AG09319 (cell line): ENCODE data around the gene NT5M.
"Not testable (repeated sequence)": the region's sequence is repeated elsewhere in the genome, so short reads cannot be mapped to it uniquely, and the experiment has no call there.

Experiments
- DNase-seq: peaks from one replicate; pipeline ENCODE4 v3.0.0-alpha.2; 2010; ENCODE audit warnings: low read depth; ENCODE audit errors: extremely low read depth
- TF ChIP-seq, protein P1 (sequence below): IDR thresholded peaks from 2 replicates; pipeline ENCODE4 v1.5.1; 2011; ENCODE audit warnings: low read depth, mild to moderate bottlenecking, inconsistent platforms, low read length, moderate library complexity

NT5M gene

DNA sequence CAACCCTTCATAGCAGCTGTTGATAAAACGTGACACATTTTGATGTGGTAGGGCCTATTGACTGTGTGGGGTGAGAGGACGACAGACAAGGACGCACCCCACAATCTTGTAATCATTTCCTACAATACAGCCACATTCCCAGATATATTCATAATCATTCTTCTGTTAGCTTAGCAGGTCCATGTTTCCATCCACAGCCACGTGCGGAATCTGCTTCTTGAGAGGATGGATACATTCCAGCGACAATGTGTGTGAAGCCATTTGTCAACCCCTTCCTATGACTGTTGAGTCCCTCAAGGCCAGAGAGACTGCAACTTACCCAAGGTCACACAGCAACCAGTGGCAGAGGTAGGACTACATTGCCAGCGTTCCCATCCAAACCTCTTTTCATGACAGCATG, 13.5 kb upstream of the NT5M start:
- TF ChIP-seq, protein P1, sequence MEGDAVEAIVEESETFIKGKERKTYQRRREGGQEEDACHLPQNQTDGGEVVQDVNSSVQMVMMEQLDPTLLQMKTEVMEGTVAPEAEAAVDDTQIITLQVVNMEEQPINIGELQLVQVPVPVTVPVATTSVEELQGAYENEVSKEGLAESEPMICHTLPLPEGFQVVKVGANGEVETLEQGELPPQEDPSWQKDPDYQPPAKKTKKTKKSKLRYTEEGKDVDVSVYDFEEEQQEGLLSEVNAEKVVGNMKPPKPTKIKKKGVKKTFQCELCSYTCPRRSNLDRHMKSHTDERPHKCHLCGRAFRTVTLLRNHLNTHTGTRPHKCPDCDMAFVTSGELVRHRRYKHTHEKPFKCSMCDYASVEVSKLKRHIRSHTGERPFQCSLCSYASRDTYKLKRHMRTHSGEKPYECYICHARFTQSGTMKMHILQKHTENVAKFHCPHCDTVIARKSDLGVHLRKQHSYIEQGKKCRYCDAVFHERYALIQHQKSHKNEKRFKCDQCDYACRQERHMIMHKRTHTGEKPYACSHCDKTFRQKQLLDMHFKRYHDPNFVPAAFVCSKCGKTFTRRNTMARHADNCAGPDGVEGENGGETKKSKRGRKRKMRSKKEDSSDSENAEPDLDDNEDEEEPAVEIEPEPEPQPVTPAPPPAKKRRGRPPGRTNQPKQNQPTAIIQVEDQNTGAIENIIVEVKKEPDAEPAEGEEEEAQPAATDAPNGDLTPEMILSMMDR, result no peak
- DNase-seq, result no peak

DNA sequence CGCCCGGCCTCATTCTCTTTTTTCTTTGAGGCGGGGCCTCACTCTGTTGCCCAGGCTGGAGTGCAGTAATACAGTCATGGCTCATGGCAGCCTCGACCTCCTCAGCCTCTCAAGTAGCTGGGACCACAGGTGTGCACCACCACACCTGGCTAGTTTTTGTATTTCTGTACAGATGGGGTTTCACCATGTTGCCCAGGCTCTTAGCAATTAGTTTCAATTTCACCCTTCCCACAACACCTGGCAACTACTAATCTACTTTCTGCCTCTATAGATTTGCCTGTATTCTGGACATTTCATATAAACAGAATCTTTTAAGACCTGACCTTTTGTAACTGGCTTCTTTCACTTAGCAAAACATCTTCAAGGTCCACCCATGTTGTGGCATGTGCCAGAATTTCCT, 8.0 kb upstream of the NT5M start:
- DNase-seq, result no peak

DNA sequence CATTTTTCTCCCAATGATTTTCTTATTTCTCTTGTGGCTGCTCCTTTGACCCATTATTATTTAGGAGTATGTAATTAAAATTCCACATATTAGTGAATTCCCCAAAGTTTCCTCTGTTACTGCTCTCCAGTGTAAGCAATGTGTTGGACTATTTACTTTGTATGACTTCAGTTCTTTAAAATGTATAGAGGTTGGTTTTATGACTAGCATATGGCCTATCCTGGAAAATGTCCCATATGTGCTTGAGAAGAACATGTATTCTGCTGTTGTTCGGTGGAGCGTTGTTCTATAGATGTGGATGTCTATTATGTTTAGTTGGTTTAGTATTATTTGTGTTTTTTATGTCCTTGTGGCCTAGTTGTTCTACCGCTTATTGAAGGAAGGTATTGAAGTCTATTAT, 6.0 kb upstream of the NT5M start:
- TF ChIP-seq, protein P1, result no peak
- no peak for DNase-seq

More for the DNA sequence above, 8.0 kb upstream of the NT5M start:
- TF ChIP-seq, protein P1, result no peak

DNA sequence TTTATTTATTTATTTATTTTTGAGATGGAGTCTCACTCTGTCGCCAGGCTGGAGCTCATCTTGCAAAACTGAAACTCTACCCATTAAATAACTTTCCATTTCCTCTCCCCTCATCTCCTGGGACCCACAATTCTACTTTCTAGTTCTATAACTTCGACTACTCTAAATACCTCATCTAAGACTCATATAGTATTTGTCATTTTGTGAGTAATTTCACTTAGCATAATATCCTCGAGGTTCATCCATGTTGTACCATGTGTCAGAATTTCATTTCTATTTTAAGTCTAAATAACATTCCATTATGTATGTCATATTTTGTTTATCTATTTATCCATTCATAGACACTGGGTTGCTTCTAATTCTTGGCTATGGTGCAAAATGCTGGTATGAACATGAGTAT, 5.1 kb upstream of the NT5M start:
- no peak for DNase-seq
- TF ChIP-seq, protein P1, result no peak

DNA sequence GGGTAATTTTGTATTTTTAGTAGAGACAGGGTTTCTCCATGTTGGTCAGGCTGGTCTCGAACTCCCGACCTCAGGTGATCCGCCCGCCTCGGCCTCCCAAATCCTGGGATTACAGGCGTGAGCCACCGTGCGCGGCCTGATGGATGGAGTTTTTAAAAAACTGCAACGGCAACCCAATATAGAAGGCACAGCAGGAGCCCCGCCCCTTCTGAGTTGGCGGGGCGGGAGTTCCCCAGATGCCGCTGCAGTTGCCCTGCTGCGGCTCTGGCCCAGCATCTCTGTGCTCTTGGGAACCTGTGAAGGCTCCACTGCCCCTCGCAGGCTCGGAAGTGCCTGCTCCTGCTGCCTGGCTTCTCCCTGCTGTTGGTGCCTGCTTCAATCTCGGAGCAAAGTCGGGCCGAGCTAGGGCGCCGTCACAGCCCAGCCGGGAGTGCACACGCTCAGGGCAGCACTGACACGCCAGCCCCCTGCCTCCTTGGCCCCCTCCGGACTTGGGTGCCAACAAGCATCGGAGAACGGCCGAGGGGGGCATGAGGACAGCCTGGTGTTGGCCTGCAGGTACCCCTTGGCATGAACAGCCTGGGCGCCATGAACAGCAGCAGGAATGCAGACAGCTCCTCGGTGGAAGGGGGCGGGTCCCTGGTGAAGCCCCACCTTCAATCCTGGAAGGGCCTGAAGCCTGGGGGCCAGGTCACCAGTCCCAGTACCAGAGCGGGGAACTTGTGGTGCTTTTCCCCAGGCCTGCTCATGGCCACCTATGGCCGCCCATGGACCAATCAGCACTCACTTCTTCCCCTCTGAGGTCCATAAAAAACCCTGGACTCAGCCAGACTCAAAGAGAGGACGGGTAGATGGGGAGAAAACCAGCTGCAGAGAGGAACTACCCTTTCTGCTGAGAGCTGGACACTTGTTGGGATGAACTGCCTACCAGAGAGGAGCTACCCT, 2.3 kb upstream of the NT5M start:
- TF ChIP-seq, protein P1, result no peak
- DNase-seq, result no peak

DNA sequence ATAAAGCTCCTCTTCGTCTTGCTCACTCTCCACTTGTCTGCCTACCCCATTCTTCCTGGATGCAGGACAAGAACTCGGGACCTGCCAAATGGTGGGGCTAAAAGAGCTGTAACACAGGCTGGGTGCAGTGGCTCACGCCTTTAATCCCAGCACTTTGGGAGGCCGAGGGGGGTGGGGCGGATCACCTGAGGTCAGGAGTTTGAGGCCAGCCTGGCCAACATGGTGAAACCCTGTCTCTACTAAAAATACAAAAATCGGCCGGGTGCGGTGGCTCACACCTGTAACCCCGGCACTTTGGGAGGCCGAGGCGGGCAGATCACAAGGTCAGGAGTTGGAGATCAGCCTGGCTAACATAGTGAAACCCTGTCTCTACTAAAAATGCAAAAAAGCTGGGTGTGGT, 1.5 kb upstream of the NT5M start:
- DNase-seq, result not testable (repeated sequence)

DNA sequence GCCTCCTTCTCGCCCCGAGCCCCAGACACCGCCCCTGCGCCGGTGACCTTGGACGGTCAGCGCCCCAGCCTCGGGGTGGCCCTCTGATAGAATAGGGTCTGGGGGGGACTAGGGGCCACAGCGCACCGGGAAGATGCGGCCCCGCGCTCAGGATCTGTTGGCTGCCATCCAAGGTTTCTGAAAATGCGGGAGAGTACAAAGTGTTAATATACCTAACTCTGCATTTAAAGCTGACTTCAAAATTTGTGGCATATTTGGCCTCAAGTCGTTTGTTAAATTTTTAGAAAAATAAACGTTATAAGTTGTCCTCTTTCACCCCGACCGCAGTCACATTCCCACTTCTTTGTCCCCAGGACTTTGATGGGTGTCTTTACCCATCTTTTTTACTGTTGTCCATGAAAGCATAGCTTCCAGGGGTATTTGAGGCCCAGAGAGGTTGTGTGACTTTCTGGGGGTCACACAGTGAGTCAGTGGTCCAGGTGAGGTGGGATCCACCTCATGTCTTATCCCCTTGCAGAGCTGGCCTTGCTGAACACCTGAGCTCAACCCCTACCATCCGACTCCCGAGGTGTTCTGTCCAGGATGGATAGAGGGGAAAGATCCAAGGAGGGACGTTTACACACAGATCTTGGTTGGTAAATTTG, 796 bp downstream of the NT5M start:
- DNase-seq, result no peak
- TF ChIP-seq, protein P1, result no peak
